ENCODE measurements around the gene DSCAML1. TPM values are rescaled to one million over a fixed set of nuclear protein-coding genes. Genes with fewer than 3 reads are reported as not detected.

The DSCAML1 gene
- total and polyA plus RNA-seq, 2 of the 8 experiments (the other 6 are each of a cell fraction or from before 2014, with no cell fraction given): 0.19 to 0.24 TPM

DNA sequence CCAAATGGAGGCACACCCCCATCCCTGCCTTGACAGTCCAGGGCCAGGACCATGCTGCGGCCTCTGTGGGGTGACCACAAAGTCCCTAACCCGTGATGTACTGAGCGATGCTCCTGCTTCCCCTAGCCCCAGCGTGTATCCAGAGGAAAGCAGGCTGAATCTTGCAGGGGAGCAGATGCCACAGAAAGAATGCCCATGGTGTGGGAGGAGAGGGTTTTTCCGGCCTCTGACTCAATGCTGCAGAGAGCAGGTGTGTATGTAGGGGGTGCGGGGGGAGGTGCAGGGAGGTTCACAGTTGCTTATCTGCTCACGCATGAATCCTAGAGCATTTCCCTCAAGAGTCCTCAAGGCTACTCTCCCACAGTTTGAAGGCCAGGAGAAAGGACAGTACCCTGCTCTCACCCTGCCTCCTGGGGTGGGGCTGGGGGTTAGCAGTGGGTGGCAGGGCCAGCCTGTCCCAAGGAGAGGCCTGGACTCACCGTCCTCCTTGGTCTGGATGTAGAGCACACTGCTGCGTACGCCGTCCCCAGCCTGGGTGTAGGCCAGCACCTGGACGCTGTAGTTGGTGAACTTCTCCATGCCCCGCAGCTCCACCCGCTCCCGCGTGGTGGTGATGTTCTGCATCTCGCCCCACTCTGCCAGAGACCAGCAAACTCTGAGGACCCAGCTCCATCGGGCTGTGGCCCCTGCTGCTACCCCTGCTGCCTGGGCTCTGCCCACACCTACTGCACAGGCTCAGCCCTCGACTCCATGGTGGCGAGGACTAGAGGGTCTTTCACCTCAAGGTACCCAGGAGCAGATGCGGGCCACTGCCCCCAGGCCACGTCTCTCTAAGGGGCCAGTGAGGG lies 338.5 kb downstream of the DSCAML1 start (continued):
- TF ChIP-seq RAD21 (IDR thresholded peaks at IDR 0.05 in 1 of 2, conservative IDR thresholded peaks at IDR 0.05 in 1 of 2; ENCODE audit: low read depth in 2 of 2, low read length in 2 of 2) (no peak), GTF2F1 (IDR thresholded peaks at IDR 0.05; ENCODE audit: borderline replicate concordance, low read depth, low read length) (no peak), KDM1A (IDR thresholded peaks at IDR 0.05; ENCODE audit: borderline replicate concordance, low read length) (no peak), CTCF (IDR thresholded peaks at IDR 0.05; ENCODE audit: control extremely low read depth in 1 of 3, insufficient read depth in 1 of 3, low read depth in 1 of 3, low read length in 3 of 3) (no peak), EGR1 (IDR thresholded peaks at IDR 0.05; ENCODE audit: borderline replicate concordance, low read depth, low read length) (no peak)

All from H1 (cell line).